ENCODE data around the gene RIT2. TPM values are rescaled to one million over a fixed set of nuclear protein-coding genes. Genes with fewer than 3 reads are reported as not detected.

RIT2 gene
- total and polyA plus RNA-seq, 11 donors = not detected

DNA sequence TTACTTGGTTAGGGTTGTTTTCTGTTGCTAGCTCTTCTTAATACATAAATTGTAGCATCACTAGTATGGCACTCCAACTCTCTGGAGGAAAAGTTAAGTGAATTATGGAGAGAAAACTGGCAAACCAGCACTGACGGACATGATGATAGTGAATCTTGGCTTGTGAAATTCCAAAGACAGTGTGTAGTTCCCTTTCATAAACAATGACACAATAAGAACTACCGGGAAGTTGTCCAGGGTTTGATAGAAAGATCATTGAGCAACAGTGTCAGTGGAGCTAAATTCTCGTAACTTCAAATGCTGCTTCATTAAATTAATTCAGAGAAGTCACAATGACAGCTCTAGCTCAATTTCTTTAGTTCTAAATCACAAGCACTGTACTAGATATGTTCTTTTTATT, 66.5 kb downstream of the RIT2 start:
- TF ChIP-seq POLR2A (IDR thresholded peaks at IDR 0.05) = no peak
- no peak for TF ChIP-seq CTCF (IDR thresholded peaks at IDR 0.05)
- DNase-seq = no peak
- H3K4me3 ChIP-seq = no peak overlapping the region
- WGBS, 4 donors = 35 to 55% (median 45%) methylated on average over 3 of the region's 3 CpGs
- no peaks in the 10 kb centered on the region for H3K36me3 ChIP-seq
- peak in 1 of 4 donors; percentile 39 for ATAC-seq
- H3K27me3 ChIP-seq = no peaks in the 10 kb centered on the region
- H3K9me3 ChIP-seq = no peaks in the 10 kb centered on the region
- intact Hi-C loops (cut with DNase I) = no loop called here
- no peaks in the 10 kb centered on the region for H3K4me1 ChIP-seq
- no peak overlapping the region for H3K27ac ChIP-seq

- intact Hi-C loops (cut with DNase I) = no loop called here
- H3K27ac ChIP-seq = no peak overlapping the region
Measured at GRCh38 chr18:43046322-43046721, 69.2 kb downstream of the RIT2 start.

GRCh38 chr18:43043626-43044025, 71.9 kb downstream of the RIT2 start:
- ATAC-seq (no peak), DNase-seq (no peak)
- intact Hi-C loops (cut with DNase I) = no loop called here
- H3K36me3 ChIP-seq = no peaks in the 10 kb centered on the region
- H3K27ac ChIP-seq = no peak overlapping the region
- TF ChIP-seq POLR2A (IDR thresholded peaks at IDR 0.05) (no peak), CTCF (IDR thresholded peaks at IDR 0.05) (no peak)
- H3K9me3 ChIP-seq = no peaks in the 10 kb centered on the region
- H3K4me1 ChIP-seq = no peaks in the 10 kb centered on the region
- 60 to 80% (median 67%) methylated on average over 4 of the region's 4 CpGs for WGBS, 4 donors
- H3K4me3 ChIP-seq = no peak overlapping the region
- no peaks in the 10 kb centered on the region for H3K27me3 ChIP-seq

More at GRCh38 chr18:43046322-43046721, 69.2 kb downstream of the RIT2 start:
- Histone ChIP-seq H3K4me3 (no peak overlapping the region), H3K36me3 (no peaks in the 10 kb centered on the region), H3K9me3 (no peaks in the 10 kb centered on the region), H3K27me3 (no peaks in the 10 kb centered on the region), H3K4me1 (no peaks in the 10 kb centered on the region)
- no peak for ATAC-seq
- DNase-seq = no peak
- TF ChIP-seq POLR2A (IDR thresholded peaks at IDR 0.05) = no peak
- TF ChIP-seq CTCF (IDR thresholded peaks at IDR 0.05) = no peak
- 43 to 78% (median 44%) methylated on average over 2 of the region's 2 CpGs for WGBS, 4 donors

DNA sequence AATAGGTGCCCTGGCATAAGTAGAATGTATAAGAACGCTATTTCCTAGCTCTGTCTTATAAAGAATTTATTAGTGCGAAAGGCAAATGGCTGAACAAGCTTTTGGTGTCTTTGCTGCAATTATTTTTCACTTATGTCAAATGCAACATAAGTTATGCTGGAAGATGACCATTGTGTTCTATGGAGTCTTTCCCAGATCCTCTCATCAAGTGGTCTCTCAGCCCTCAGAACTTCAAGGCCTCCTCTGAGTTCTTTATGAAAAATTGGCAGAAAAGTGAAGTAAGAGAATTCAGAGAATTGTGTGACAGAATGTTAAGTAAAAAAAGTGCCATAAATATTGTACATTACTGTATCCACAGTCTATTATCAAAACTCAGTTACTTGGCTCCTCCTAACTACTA, 75.2 kb downstream of the RIT2 start:
- DNase-seq = no peak
- no peak for TF ChIP-seq POLR2A (IDR thresholded peaks at IDR 0.05)
- no peak for TF ChIP-seq CTCF (IDR thresholded peaks at IDR 0.05)
- intact Hi-C loops (cut with DNase I) = no loop called here
- H3K9me3 ChIP-seq = no peaks in the 10 kb centered on the region
- H3K4me3 ChIP-seq = no peak overlapping the region
- no peak for ATAC-seq
- no peaks in the 10 kb centered on the region for H3K4me1 ChIP-seq
- WGBS, 4 donors = 75 to 89% (median 86%) methylated on average over 2 of the region's 2 CpGs
- no peak overlapping the region for H3K27ac ChIP-seq
- H3K27me3 ChIP-seq = no peaks in the 10 kb centered on the region
- H3K36me3 ChIP-seq = no peaks in the 10 kb centered on the region

Data from heart left ventricle (tissue), 16 donors.